GM10266 (cell line): ENCODE measurements around the gene GRHPR.

Experiments
- DNase-seq: peaks from one replicate; pipeline ENCODE4 v3.0.0; 2012; ENCODE audit errors: extremely low spot score
- TF ChIP-seq, protein P1 (sequence below): IDR thresholded peaks from 2 replicates; pipeline ENCODE4 v1.5.1; 2012; ENCODE audit warnings: mild to moderate bottlenecking, low read depth; ENCODE audit not compliant: control insufficient read depth, insufficient read depth; ENCODE audit errors: missing control alignments

Gene GRHPR

DNA sequence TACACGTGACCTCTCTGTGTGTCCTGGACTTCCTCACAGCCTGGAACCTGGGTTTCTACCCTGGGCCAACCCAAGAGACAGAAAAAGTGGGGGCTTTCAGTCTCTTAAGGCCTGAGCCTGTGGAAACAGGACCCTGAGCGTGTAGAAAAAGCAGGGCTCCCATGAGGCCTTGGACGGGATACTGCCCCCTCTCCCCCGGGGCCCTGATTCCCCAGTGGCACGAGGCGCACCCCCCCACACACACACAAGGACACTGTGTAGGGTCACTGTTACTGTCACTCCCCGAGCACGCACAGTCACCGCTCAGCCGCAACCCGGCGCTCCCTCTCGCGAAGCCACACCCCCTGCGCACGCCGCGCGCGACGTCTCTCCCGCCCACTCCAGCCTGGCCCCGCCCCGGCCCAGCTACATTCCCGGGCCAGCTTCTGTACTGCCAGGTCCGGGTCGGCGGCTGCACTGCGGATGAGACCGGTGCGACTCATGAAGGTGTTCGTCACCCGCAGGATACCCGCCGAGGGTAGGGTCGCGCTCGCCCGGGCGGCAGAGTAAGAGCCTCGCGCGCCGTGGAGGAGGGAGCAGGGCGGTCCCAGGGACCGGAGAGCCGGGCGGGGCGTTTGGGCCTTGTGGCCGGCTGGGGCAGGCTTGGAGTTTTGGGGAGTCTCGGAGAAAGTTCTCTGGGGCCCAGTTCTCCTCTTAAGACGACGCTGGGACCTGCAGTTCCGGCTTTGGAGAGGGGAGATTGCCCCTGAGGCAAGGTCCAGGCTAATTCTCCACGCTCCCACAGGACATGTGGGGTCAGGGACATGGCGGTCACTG lies at the start of gene GRHPR:
Gene GRHPR, plus strand, starts transcription at position 408 of the 816 bp plus-strand sequence. Its CDS starts 55 bp downstream, at position 463.
- TF ChIP-seq, protein P1, sequence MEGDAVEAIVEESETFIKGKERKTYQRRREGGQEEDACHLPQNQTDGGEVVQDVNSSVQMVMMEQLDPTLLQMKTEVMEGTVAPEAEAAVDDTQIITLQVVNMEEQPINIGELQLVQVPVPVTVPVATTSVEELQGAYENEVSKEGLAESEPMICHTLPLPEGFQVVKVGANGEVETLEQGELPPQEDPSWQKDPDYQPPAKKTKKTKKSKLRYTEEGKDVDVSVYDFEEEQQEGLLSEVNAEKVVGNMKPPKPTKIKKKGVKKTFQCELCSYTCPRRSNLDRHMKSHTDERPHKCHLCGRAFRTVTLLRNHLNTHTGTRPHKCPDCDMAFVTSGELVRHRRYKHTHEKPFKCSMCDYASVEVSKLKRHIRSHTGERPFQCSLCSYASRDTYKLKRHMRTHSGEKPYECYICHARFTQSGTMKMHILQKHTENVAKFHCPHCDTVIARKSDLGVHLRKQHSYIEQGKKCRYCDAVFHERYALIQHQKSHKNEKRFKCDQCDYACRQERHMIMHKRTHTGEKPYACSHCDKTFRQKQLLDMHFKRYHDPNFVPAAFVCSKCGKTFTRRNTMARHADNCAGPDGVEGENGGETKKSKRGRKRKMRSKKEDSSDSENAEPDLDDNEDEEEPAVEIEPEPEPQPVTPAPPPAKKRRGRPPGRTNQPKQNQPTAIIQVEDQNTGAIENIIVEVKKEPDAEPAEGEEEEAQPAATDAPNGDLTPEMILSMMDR = no peak
- peak; percentile 91 for DNase-seq

DNA sequence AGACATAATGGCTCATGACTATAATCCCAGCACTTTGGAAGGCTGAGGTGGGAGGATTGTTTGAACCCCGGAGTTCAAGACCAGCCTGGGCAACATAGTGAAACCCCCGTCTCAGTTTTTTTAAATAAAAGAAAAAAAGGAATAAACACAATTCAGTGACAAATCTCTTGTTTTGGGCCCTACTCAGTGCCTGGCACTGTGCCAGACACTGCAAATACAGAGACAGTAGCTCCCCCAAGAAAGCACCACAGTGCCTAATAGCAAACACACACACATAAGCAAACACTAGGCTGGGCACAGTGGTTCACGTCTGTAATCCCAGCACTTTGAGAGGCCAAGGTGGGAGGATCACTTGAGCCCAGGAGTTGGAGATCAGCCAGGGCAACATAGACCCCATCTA lies 49.7 kb upstream of the GRHPR start:
- TF ChIP-seq, protein P1 = no peak
- no peak for DNase-seq

DNA sequence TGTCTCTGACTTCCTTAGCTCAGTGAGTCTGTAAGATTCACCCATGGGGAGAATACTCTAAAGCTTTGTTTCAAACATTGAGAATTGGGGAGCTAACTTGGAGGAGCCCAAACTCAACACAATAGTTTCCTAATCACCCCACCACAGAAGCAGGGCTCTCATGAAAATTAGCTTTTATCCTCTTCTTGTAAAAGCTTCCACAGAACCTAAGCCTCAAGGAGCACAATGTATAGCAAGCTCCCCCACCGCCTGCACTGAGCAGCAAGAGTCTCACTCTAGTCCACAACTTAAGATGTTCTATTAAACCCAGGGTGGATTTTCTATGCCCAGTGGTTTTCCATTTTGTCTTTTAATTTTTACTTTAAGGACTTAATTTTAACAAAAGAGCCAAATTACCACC lies 48.9 kb upstream of the GRHPR start:
- no peak for DNase-seq
- TF ChIP-seq, protein P1 = no peak

DNA sequence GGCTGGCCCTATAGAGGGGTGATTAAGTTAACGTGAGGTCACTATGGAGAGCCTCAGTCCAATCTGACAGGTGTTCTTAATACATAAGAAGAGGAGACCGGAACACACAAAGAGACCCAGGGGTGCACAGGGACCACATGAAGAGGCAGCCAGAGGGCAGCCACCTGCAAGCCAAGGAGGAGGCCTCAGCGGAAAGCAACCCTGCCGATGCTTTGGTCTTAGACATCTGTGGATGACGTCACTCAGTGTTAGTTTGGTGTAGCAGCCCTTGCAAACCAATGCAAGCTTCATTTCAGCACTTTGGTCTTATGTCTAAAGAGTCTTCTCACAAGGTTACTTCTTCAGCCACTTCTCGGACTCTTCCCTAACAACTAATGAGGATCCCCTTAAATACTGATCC lies 47.6 kb upstream of the GRHPR start:
- peak; percentile 61 for DNase-seq

DNA sequence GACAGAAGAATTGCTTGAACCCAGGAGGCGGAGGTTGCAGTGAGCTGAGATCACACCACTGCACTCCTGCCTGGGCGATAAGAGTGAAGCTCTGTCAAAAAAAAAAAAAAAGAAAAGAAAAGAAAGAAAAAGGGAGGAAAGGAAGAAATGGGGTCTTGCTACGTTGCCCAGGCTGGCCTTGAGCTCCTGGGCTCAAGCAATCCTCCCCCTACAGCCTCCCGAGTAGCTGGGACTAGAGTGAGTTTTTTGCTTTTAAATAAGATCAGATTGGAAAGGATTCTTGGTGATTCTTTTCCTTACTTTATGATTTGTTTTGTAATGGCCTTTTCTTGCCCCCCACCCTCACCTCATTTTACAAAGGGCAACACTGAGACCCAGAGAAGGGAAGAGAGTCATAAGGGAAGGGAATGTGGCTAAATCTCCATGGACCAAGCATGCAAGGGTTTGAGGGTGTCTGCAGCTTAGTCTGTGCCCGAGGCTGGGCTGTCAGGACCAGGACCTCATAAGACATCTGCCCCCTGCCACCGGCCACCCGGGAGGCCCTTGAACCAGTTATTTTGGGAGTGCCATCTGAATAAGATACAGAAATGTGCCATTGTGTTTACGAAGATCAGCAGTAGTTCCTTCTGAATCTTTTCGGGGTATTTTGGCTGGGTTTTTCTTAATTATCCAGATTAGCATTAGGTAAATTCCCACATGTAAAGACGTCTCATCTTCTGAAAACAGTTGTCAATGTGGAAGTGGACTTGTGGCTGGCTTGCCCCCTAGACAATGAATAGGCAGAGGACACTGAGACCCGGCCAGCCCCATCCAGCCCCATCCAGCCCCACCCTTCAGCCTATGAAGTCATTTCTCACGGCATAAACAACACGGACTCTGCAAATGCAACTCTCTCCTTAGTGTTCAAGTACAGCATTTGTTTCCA lies 44.5 kb upstream of the GRHPR start:
- DNase-seq = peak; percentile 53
- TF ChIP-seq, protein P1 = no peak

More for the DNA sequence above, 47.6 kb upstream of the GRHPR start:
- TF ChIP-seq, protein P1 = peak; percentile 35

DNA sequence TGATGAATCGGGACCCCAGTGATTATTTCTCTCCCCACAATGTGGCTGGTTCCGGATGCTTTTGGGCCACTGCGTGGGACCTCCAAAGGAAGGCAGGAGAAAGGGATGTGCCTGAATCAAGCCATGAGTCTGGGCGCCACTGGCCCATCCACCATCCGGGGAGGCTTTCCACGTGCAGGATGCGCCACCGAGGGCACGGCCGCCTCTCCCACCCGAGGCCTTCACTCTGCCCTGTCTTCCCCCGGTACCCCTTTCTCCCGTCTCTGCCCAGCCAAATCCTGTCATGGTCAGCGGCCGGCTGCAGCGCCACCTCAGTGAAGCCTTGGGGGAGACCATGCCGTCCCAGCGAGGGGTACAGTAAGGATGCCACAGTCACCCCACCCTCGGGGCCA lies 43.9 kb upstream of the GRHPR start:
- TF ChIP-seq, protein P1 = no peak
- DNase-seq = no peak
